ENCODE measurements around the gene LTO1.

- TF ChIP-seq EZH2 (IDR thresholded peaks at IDR 0.05; ENCODE audit: low read length, unreplicated experiment) (no peak), CTCF (conservative IDR thresholded peaks at IDR 0.05; ENCODE audit: low read depth, low read length) (no peak)
Observed at GRCh38 chr11:69635195-69635594, 40.0 kb downstream of the LTO1 start.

Data from PC-3 (cell line).